Measurements from ENCODE around the gene RNF180.

GRCh38 chr5:64156261-64156660 is 9.4 kb upstream of the RNF180 start:
- no peak for TF ChIP-seq CTCF (IDR thresholded peaks at IDR 0.05; ENCODE audit: low read length)
- no peak for TF ChIP-seq EZH2 (IDR thresholded peaks at IDR 0.05; ENCODE audit: borderline replicate concordance, low read length)
